ENCODE results near the gene YAP1.

DNA sequence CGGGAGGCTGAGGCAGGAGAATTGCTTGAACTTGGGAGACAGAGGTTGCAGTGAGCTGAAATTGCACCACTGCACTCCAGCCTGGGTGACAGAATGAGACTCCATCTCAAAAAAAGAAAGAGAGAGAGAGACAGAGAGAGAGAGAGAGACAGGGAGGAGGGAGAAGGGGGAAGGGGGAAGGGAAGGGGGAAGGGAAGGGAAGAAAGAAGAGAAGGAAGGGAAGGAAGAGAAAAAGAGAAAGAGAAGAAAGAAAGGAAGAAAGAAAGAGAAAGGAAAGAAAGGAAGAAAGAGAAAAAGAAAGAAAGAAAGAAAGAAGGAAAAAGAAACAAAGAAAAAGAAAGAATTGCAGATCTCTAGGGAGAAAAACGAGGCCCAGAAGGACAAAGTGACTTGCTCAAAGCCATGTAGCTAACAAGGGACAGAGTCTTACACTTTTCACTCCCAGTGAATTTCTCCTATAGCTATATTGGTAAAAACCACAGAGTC, 133.2 kb downstream of the YAP1 start:
- TF ChIP-seq ZNF384 (IDR thresholded peaks at IDR 0.05), result no peak
- no peak for TF ChIP-seq BHLHE40 (IDR thresholded peaks at IDR 0.05; ENCODE audit: borderline replicate concordance)
- TF ChIP-seq SUZ12 (IDR thresholded peaks at IDR 0.05), result no peak
- no peak for TF ChIP-seq FOXA1 (IDR thresholded peaks at IDR 0.05)
- TF ChIP-seq FOXK2 (IDR thresholded peaks at IDR 0.05), result no peak
- no peak for TF ChIP-seq FOXM1 (IDR thresholded peaks at IDR 0.05; ENCODE audit: borderline replicate concordance)
- TF ChIP-seq HDGF (IDR thresholded peaks at IDR 0.05; ENCODE audit: borderline replicate concordance), result no peak
- no peak for TF ChIP-seq ELF4 (IDR thresholded peaks at IDR 0.05)
- TF ChIP-seq SP1 (IDR thresholded peaks at IDR 0.05), result no peak
- no peak for TF ChIP-seq L3MBTL2 (conservative IDR thresholded peaks at IDR 0.05)
- no peak for TF ChIP-seq LEF1 (IDR thresholded peaks at IDR 0.05; ENCODE audit: borderline replicate concordance)
- TF ChIP-seq TARDBP (IDR thresholded peaks at IDR 0.05), result no peak
- TF ChIP-seq, protein P1, sequence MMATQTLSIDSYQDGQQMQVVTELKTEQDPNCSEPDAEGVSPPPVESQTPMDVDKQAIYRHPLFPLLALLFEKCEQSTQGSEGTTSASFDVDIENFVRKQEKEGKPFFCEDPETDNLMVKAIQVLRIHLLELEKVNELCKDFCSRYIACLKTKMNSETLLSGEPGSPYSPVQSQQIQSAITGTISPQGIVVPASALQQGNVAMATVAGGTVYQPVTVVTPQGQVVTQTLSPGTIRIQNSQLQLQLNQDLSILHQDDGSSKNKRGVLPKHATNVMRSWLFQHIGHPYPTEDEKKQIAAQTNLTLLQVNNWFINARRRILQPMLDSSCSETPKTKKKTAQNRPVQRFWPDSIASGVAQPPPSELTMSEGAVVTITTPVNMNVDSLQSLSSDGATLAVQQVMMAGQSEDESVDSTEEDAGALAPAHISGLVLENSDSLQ (IDR thresholded peaks at IDR 0.05), result no peak
